GM08714 (cell line): ENCODE measurements around the gene TMEM86A.

Experiments used
- H3K4me3 ChIP-seq: fragments of 200-500 bp; sonication (Bioruptor generic); 2 replicates; pipeline ENCODE4 v1.5.1; 2014; ENCODE audit warnings: mild to moderate bottlenecking, low read length, inconsistent platforms
- ZNF274 ChIP-seq: IDR thresholded peaks from 2 replicates; pipeline ENCODE4 v1.6.1; 2012; ENCODE audit warnings: mild to moderate bottlenecking, low read depth, low read length

The TMEM86A gene

DNA sequence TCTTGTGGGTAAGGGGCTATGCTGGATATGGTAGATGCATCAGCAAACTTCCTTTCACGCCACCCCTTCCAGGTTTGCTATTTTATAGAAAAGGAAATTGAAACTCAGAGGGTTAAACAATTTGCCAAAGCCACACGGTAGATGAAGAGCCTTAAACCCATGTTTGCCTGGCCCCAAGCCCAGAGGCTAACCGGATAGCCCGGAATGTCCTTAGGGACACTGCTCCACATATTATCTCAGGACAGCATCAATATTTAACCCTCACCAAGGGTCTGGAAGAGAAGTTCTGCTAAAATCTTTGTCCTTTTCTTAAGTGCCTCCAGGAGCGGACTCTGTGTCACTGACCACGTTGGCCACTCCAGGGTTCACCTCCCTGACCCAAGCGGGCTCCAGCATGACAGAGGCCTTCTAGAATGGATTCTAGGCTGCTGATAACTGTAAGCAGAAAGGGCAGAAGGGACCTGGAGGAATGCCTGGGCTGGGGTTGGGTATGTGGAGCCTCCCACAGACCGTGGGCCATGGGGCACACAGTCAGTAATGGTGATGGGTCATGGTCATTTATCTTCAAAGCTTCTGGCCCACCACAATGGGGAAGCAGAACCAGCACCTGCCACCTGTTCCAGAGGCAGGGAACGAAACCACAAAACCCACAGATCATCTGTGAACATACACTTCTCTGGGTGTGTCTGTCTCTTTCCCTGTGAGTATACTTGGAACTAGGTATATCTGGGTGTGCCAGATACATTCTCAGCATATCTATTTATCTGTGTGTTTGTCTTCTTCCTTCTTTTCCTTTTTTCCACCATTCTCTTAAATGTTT lies 5.4 kb upstream of the TMEM86A start:
- no peak for TF ChIP-seq ZNF274
- H3K4me3 ChIP-seq, result no peak overlapping the region

DNA sequence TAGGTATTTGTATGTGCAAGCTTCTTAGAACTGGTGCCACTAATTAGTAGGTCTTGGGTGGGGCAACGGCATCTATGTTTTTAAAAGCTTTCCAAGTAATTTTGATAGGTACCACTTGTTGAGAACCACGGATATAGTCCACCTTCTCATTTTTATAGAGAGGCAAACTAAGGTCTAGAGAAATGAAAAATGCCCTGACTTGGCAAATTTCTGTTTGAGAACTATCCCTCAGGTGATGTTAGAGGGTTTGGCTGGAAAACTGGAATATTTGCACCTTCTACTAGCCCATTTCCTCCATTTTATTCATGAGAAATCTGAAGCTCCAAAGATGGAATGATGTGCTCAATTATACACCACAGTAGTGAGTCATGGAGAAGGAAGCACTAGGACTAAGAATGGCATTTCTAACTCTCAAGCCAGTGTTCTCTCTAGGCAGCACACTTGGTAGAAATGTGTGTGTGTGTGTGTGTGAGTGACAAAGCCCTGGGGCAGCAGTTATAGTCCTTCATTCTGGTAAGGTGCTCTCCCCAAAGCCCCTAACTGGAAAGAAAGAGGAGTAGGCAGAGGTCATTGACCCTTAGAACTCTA lies 1.8 kb upstream of the TMEM86A start:
- no peak for TF ChIP-seq ZNF274
- H3K4me3 ChIP-seq, result no peak overlapping the region

DNA sequence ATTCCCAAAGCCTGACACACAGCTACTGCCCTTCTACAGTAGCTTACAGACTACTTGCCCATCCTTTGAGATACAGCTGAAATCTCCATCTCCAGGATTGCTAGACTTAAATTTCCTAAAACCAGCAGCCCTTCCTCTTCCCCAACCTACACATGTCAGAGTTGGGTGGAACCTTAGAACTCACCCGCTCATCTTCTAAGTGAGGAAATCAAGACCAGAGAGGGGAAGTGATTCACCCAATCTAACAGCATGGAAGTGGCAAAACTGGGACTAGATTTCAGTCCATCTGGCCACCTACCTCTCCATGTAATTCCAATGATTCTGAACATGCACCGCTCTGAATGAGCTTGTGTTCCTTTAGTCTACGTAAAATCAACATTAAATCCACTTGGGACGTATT lies 1.0 kb upstream of the TMEM86A start:
- TF ChIP-seq ZNF274, result no peak
- no peak overlapping the region for H3K4me3 ChIP-seq

DNA sequence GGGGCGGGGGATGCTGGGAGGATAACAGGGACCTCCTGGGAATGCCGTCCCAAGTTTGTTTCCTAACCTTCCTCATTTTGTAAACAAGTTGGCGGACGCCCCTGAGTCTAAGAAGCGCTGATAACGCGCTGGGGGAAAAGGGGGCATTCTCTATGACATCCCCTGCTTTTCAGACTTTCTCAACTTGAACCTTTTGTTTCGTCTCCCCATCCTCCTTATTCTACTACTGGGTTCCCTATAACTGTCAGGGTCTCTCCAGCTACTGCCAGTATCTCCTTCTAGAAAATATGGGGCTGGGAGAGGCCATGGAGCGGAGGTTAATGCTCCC lies 654 bp downstream of the TMEM86A start:
- TF ChIP-seq ZNF274, result no peak
- H3K4me3 ChIP-seq, result peak overlapping the region; percentile 63; the same call in 1 of the 2 replicates

DNA sequence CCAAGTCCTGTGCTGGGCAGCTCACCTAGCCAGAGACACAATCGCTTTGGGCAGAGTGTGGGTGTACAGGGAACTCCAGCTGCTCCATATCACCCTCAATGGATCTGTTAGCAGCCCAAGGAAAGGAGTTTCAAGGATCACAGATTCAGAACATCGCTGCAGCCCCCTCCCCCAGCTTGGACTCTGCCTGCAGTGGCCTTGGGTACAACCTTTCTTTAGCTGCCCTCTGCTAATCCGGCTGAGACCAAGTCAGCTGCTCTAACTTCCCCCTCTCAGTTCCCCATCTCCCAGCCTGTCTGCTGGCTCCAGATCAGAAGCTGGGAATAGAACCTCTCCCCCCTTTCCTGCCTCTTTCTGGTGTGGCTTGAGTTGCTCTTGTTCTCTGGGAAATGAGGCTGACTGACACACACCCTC lies 1.3 kb downstream of the TMEM86A start:
- no peak for TF ChIP-seq ZNF274
- H3K4me3 ChIP-seq, result no peak overlapping the region

DNA sequence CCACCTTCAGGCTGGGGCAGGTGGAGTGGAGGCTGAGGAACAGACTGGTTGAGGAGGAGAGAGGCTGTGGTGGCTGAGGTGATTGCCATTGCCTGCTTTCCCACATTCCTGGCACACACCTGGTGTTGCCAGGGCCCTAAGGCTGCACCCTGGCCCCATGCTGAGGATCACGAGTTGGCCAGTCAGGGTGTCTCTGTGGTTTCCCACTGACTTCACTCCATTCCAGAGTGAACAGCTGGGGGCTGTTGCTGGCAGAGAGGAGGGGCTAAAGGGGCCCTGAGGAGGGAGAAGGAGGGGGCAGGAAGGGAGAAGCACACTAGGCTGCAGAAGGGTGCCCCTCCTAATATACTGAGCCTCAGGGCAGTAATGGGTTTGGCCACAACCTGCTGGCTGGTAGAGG lies 1.8 kb downstream of the TMEM86A start:
- no peak overlapping the region for H3K4me3 ChIP-seq
- TF ChIP-seq ZNF274, result no peak

DNA sequence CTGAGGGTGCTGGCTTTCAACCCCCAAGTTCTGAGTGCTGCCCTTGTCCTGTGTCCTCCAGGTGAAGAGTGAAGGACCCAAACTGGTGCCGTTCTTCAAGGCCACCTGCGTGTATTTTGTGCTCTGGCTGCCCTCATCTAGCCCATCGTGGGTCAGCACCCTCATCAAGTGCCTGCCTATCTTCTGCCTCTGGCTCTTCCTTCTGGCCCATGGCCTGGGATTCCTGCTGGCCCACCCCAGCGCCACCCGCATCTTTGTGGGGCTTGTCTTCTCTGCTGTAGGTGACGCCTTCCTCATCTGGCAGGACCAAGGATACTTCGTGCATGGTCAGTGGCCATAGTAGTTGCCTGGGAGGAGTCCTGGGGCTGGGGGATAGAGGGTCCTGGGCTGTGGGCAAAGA lies 2.3 kb downstream of the TMEM86A start:
- H3K4me3 ChIP-seq, result no peak overlapping the region
- TF ChIP-seq ZNF274, result no peak

DNA sequence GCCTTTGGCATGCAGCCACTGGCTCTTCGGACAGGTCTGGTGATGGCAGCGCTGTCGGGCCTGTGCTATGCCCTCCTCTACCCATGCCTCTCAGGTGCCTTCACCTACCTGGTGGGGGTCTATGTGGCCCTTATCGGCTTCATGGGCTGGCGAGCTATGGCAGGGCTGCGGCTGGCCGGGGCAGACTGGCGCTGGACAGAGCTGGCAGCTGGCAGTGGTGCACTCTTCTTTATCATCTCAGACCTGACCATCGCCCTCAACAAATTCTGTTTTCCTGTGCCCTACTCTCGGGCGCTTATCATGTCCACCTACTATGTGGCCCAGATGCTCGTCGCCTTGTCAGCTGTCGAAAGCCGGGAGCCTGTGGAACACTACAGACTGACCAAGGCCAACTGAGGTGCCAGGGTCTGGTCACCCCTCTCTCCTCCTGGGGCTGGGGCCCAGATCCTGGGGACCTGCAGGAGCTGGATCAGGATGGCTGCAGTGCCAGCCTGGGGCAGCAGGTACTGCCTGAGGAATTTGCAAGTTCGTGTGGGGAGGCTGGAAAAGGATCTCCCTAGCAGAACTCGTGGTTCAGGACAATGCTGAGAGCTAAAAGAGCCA lies 3.1 kb downstream of the TMEM86A start:
- no peak overlapping the region for H3K4me3 ChIP-seq
- no peak for TF ChIP-seq ZNF274

DNA sequence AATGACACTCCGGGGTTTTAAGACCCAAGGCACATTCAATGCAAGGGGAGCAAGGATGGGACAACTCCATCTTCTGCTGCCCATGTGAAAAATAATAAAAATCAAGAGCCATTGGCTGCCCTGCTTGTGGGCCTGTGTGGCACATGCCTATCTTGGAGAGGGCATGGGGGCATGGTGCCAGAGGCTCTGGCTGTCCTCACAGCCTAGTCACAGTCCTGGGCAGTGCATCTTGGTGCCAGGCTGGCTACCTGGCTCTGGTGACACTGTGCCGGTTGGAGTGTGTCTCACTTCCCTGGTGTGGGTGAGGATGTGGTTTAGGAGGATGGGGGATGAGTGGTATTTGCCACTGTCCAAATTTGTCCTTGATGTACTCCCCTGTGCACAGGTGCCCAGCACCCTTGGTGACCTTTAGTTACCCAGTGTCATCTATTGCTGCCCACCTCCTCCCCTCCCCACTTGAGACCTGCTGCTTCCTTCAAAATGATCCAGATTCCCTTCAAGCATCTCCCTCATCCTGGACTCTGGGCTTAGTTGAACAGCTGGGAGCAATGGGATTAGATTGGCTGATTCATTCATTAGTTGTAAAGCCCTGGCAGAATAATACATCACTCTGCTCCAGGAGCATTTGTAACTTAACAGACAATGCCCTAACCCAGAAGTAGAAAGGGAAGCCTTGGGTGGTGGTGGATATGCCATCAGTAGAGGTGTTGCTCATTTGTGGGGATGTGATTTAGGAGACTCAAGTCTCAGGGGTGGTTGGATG lies 4.6 kb downstream of the TMEM86A start:
- TF ChIP-seq ZNF274, result no peak
- no peak overlapping the region for H3K4me3 ChIP-seq

DNA sequence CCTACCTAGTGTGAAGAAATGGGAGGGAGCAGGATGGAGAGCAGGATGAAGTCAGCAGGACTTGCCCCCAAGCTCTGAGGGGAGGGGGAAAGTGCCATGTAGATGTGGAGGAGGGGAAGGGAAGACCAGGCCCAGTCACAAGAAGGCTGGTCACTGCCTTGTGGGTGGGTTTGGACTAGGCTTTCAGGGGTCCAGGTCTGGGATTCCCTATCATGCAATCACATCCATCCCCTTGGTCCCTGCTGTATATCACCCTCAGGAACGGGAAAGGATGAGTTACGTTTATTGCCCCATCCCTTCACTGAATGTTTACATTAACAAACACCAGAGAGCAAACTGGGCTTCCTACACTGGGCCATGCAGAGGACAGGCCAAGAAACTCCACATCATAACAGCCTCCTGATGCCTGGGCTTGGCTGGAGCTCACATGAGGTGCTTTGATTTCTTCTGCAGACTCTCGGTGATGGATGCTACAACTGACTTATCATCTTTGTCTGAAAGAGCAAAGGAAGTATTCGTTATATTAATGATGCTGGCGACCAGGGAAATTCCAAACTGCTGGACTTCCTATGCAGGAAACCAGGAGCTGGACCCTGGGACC lies 5.6 kb downstream of the TMEM86A start:
- no peak for TF ChIP-seq ZNF274
- no peak overlapping the region for H3K4me3 ChIP-seq

DNA sequence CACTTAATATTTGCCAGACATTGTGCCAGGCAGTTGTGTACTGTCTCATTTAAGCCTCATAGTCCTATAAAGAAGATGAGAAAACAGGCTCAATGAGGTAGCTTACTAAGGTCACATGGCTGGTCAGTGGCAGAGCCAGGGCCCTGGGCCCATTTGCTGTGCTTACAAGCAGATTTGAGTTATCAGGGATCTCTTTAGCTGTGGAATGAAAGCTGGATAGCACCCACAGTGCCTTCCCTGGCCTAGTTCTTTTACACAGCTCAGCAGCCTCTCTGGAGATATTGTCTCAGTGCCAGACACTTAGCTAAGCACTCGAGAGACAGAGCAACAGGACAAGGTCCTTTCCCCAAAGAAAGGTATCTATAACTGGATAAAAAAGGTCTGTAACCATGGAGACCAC lies 6.1 kb downstream of the TMEM86A start:
- H3K4me3 ChIP-seq, result no peak overlapping the region
- no peak for TF ChIP-seq ZNF274

DNA sequence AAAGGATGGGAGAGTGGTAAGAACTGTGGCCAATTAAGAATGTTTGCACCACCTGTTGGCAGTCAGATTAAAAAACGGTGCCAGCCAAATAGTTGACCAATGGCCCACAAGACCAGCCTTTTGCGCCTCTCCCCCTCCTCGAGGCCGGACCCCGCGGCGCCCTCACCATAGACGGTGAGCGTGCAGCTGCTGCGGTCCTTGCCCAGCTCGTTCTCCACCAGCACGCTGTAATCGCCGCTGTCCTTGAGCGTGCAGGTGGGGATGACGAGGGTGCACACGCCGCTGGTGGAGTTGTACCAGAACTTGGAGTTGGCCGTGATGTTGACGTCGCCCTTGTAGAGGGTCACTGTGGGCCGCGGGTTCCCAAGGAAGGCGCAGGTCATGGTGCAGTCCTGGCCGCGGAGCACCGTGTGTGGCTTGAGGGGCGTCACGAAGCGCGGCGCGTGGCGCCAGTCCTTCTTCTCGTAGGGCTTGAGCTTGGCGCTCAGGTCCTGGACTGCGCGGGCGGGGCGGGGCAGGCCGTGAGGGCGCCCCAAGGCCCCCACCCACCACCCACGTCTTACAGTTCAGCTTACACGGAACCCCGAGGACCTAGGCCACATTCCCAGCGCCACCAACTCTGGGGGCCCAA lies 7.2 kb downstream of the TMEM86A start:
- H3K4me3 ChIP-seq, result no peak overlapping the region; the same call in 1 of the 2 replicates
- no peak for TF ChIP-seq ZNF274

DNA sequence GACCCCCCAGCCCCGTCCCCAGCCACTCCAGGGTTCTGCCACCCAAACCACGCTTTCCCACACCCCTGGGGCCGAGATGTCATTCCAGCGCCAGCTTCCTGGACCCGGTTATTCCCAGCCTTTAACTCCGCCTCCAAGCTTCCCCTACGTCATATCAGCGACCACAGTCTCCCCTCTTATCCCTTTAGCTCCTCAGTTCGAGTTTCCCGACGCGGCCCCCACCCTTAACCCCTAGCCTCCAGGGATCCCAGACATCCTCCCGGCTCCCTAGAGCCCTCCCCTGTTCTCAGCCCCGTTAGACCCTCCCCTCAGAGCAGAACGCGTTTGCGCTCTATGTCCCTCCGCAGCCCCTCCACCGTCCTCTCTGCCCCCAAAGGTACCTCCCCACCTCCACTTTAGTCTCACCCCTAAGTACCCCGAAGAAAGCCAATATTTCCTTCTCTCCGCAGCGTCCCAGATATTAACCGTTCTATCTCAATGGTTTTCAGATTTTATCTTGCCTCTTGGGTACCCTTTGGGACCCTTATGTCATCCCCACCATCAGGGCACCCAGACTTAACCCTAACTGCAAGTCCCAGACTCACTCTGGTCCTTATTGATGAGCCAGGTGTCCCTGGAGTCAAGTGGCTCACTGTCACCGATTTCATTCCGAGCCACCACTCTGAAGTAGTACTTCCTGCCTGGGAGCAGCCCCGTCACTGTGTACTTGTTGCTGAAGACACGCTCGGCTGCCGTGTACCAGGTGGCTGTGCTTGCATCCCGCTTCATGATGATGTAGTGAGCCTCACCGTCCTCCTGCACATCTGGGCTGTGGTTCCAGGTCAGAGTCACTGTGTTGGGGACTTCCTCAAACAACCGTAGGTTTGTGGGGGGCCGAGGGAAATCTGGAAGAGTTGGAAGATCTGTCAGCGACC lies 8.0 kb downstream of the TMEM86A start:
- no peak for TF ChIP-seq ZNF274
- H3K4me3 ChIP-seq, result peak overlapping the region; percentile 25; the same call in 1 of the 2 replicates
